WERI-Rb-1 (cell line): Measurements from ENCODE around the gene IFT88.

Experiments used
- DNase-seq: peaks from one replicate; pipeline ENCODE4 v3.0.0-alpha.2; 2020
- H3K27ac ChIP-seq: fragments of 250-450 bp; sonication (Bioruptor Pico); 2 replicates; pipeline ENCODE4 v1.5.1; 2020; ENCODE audit warnings: mild to moderate bottlenecking, moderate library complexity
- H3K27me3 ChIP-seq: fragments of 250-450 bp; sonication (Bioruptor Pico); 2 replicates; pipeline ENCODE4 v1.5.1; 2021; ENCODE audit warnings: mild to moderate bottlenecking, low read depth, moderate library complexity; ENCODE audit not compliant: insufficient read depth, severe bottlenecking
- H3K36me3 ChIP-seq: fragments of 250-450 bp; sonication (Bioruptor Pico); 2 replicates; pipeline ENCODE4 v1.5.1; 2020; ENCODE audit warnings: mild to moderate bottlenecking, moderate library complexity
- H3K4me3 ChIP-seq: 2 replicates; pipeline ENCODE4 v1.5.1; 2011; ENCODE audit warnings: low read depth, mild to moderate bottlenecking, control low read depth, low read length
- H3K9me3 ChIP-seq: fragments of 250-450 bp; sonication (Bioruptor Pico); 2 replicates; pipeline ENCODE4 v1.5.1; 2021; ENCODE audit warnings: mild to moderate bottlenecking, moderate library complexity; ENCODE audit not compliant: severe bottlenecking
- CTCF ChIP-seq: IDR thresholded peaks from 2 replicates; pipeline ENCODE4 v1.5.1; 2011; ENCODE audit warnings: low read depth, mild to moderate bottlenecking, control low read depth, inconsistent platforms, low read length

IFT88 gene

GRCh38 chr13:20525144-20525600 lies 41.8 kb upstream of the IFT88 start:
- peak overlapping the region; percentile 80 for H3K4me3 ChIP-seq
- peaks cover 3% of the 10 kb centered on the region; the same call in 1 of the 2 replicates for H3K36me3 ChIP-seq
- DNase-seq, result peak; percentile 39
- H3K9me3 ChIP-seq, result no peaks in the 10 kb centered on the region
- TF ChIP-seq CTCF, result no peak
- peak overlapping the region; percentile 46 for H3K27ac ChIP-seq
- no peaks in the 10 kb centered on the region for H3K27me3 ChIP-seq

GRCh38 chr13:20525601-20526544 lies 41.1 kb upstream of the IFT88 start, which contains the start of gene CRYL1:
Gene CRYL1 (minus strand): TSS chr13:20525857. CDS start chr13:20525794, 63 bp downstream.
- Histone ChIP-seq H3K27me3 (no peaks in the 10 kb centered on the region), H3K4me3 (peak within 1 kb of the TSS; percentile 80), H3K9me3 (no peaks in the 10 kb centered on the region), H3K27ac (peak within 1 kb of the TSS; percentile 46), H3K36me3 (peaks cover 3% of the 10 kb centered on the region; the same call in 1 of the 2 replicates)
- peak; percentile 73 for DNase-seq
- no peak for TF ChIP-seq CTCF

GRCh38 chr13:20526664-20527063 lies 40.3 kb upstream of the IFT88 start:
- H3K27me3 ChIP-seq, result no peaks in the 10 kb centered on the region
- no peak overlapping the region for H3K27ac ChIP-seq
- peaks cover 3% of the 10 kb centered on the region; the same call in 1 of the 2 replicates for H3K36me3 ChIP-seq
- DNase-seq, result no peak
- TF ChIP-seq CTCF, result no peak
- H3K4me3 ChIP-seq, result peak overlapping the region; percentile 80
- no peaks in the 10 kb centered on the region for H3K9me3 ChIP-seq

GRCh38 chr13:20528452-20528851 lies 38.5 kb upstream of the IFT88 start:
- no peaks in the 10 kb centered on the region for H3K27me3 ChIP-seq
- H3K27ac ChIP-seq, result no peak overlapping the region
- TF ChIP-seq CTCF, result no peak
- peaks cover 3% of the 10 kb centered on the region; the same call in 1 of the 2 replicates for H3K36me3 ChIP-seq
- DNase-seq, result no peak
- H3K4me3 ChIP-seq, result no peak overlapping the region
- no peaks in the 10 kb centered on the region for H3K9me3 ChIP-seq

GRCh38 chr13:20534038-20534608 lies 32.8 kb upstream of the IFT88 start:
- H3K27ac ChIP-seq, result no peak overlapping the region
- DNase-seq, result no peak
- no peak overlapping the region for H3K4me3 ChIP-seq
- H3K27me3 ChIP-seq, result no peaks in the 10 kb centered on the region
- peaks cover 5% of the 10 kb centered on the region for H3K9me3 ChIP-seq
- no peaks in the 10 kb centered on the region for H3K36me3 ChIP-seq
- no peak for TF ChIP-seq CTCF
